HG03354 (cell line): Measurements from ENCODE around the gene ANO10.
A peak's percentile ranks its signal among the peaks of the same experiment; 100 is the strongest.
"Not testable (repeated sequence)": the region's sequence is repeated elsewhere in the genome, so short reads cannot be mapped to it uniquely, and the experiment has no call there.

ENCODE experiments used
- ATAC-seq: cut with Tn5 transposase; IDR thresholded peaks from one replicate; pipeline ENCODE4 v1.9.1; 2021; ENCODE audit warnings: mild to moderate bottlenecking; ENCODE audit not compliant: unreplicated experiment, poor library complexity, severe bottlenecking

The ANO10 gene

DNA sequence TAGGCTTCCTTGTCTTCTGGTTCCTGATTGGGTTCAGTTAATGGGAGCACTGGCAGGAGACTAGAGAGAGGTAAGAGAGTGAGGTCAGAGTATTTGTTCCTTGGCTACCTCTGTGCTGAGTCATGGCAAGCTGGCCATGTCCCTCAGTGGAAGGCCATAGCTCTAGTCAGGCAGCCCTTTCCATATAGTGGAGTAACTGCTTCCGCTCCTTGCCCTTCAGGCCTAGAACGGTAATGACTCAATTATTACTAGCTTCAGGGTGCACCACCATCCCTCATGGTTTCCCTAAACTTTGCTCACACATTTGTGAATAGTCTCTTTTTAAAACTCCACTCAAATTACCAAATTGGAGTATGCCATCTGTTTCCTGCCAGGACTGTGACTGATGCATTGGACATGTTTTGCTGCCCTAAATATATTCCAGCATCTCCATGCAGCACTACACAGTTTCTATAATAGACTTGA, 10.5 kb upstream of the ANO10 start:
- no peak for ATAC-seq

DNA sequence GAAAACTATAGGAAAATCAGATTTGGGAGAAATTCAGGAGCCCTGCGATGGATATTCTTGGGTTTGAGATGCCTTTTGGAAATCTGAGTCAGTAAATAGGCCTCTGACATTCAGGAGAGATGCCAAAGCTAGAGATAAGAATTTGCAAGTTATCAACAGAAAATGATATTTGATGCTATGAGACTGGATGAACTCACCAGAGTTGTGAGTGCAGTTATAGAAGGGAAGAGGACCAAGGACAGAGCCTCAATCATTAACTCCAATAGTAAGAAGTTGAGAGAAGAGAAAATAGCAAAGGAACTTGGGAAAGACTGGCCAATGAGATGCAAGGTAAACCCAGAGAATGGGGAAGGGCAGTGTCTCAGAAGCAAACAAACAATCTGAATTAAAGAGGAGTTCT, 7.9 kb upstream of the ANO10 start:
- no peak for ATAC-seq

DNA sequence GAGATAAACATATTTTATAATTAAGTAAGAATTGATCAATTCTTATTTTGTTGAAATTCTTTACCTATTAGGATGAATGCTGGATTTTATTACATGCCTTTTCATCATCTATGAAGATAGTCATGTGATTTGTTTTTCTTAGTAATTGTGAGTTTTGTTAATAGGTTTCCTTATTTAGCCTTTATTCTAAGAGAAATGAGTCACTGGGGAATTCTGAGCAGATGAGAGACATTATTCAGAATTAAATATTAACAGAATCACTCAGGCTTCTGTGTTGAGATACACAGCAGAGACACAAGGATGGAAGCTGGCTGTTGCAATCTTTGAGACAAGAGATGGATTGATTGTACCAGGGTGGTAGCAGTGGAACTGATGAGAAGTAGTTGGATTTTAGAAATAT, 7.4 kb upstream of the ANO10 start:
- peak; percentile 51 for ATAC-seq

DNA sequence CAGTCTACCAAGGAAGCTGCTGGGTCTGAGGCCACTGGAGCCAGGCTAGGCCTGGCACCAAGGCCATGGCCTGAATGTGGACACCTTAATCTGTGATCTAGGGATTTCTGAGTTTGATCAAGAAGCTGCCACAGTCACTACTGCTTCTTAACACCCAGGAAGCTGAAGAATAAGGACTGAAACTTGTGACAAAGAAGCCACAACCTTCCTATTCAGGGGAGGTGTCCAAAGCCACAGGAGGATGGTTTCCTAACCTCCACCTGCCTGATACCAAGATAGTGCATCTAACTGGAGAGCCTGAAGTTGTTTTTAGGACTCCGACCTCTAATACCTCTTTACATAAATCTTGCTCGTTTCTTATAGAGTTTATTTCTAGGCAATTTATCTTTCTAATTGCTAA, 5.5 kb upstream of the ANO10 start:
- no peak for ATAC-seq

DNA sequence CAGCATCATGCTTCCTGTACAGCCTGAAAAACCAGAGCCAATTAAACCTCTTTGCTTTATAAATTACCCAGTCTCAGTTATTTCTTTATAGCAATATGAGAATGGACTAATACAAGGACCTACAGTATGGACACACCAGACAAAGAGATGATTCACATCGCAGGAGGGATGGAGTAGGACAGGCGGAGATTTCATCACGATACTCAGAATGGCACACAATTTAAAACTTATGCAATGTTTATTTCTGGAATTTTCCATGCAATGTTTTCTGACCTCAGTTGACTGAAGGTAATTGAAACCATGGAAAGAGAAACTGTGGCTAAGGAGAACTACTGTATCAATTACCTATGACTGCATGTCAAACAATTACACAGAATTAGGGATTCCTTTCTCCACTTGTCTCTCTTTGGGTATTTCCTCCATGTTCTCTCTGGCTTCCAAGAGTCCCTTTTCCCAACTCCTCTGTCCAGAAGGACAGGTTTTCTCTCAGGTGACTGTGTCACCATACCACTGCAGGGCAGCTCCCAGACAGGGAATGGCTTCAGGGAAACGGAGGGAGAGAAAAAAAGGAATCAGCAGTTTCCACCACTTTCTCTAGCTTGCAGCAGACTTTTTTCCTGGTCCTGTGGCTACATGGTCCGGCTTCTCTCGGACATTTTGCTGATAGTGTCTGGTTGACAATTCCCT, 3.0 kb upstream of the ANO10 start:
- no peak for ATAC-seq

DNA sequence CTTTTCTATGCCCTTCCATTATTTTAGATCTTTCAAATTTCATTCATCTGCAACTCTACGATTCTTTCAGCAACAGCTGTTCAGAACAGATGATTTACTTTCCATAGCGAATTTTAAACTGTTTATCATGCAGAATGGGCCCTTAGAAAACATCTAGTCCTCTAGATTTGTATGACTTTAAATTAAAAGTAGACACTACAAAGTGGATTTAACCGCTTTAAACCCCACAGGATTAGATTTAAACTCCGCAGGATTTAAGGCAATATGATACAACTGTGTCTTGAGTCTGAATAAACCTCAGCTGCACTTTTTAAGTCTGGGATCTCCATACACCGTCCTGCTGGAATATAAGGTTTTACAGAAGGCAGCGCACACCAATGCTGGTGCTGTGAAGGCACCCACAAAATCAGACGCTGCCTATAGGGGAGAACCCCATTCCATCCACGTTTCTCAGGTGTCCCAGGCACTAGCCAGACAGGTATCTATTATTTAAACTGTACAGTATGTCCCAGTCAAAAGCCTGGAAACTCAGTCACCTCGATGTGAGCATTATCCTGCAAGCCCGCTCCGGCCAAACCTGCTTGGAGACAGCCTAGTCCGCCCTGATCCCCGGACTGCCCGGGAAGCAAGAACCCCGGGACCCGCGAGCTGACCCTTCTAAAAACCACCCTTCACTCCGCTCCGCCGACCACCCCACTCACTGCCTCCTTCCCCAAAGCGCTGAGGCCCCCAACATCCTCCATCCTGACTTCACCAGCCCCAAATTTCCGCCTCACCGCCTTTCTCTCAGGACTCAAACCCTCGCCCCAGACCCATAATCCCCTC, 768 bp downstream of the ANO10 start:
- ATAC-seq, result no peak

DNA sequence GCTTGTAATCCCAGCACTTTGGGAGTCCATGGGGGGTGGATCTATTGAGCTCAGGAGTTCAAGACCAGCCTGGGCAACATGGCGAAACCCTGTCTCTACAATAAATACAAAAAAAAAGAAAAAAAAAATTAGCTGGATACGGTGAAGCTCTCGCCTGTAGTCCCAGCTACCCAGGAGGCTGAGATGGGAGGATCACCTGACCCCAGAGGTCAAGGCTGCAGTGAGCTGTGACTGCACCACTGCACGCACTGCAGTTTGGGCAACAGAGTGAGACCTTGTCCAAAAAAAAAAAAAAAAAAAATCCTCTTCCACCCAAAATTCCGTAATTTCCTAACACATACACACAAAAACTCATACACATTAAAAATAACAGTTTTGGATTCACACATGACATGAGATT, 2.2 kb downstream of the ANO10 start:
- no peak for ATAC-seq

DNA sequence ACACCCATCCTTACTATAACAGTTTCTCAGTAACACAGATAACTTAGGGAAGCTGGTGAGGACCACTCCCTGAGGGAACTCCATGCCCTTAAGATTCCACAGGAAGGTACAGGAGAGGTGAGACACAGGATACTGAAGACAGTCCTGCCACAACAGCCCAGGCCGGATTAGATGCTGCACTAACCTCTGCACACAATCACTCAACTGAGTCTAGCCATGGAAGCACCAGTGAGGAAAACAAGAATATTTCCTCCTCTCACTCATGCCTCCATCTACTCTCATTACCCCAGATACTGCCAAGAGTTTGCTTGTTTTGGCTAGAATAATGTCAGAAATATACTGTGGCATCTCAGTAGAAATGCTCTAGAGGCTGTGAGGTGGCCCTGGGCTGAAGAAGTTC, 3.7 kb downstream of the ANO10 start:
- no peak for ATAC-seq

DNA sequence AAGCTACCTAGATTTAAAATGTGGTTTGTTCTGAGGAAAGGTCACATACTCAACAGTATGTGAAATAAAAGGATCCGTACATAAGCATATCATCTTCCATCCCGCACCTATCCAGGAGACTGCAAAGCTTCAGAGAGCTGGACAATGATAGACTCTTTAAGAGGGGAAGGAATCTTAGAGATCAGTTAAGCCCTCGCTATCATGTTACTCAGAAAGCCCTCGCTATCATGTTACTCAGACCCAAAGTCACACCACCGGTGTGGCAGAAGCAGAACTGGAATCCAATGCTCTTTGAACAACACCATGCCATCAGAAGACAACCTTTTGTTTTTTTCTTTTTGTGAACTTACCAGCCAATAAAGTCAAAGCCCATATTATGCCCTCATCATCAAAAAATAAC, 5.8 kb downstream of the ANO10 start:
- no peak for ATAC-seq

DNA sequence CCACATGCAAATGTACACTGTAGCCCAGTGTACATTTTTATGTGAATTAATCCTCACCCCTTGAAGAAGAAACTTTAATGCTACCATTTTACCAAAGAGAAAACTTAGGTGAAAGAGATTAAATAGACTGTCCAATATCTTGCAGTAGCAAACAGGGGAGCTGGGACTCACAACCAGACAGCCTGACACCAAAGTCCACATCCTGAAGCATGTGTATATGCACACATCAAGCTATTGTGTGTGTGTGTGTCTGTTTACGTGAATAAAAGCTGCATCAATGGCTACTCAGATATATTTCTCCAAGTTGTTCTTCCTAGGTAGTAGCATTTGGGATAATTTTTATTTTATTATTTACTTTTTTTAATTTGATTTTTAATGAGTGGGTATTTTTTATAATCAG, 6.7 kb downstream of the ANO10 start:
- ATAC-seq, result no peak

DNA sequence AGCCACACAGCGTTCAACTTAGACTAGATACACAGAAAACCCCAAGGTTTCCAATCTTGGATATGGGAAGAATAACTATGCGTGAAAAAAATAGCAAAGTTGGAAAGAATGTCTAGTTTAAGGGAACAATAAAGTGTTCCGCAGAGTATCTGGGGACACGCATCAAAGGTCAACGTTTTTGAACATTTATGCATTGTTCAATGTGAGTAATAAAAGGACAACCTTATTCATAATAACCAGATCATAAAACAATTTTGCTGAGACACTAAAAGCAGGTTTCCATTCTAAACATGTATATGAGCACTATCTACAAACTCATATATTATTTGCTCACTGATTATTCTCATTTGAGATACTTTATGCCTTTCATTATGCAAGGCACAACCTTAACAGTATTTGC, 7.8 kb downstream of the ANO10 start:
- ATAC-seq, result no peak

DNA sequence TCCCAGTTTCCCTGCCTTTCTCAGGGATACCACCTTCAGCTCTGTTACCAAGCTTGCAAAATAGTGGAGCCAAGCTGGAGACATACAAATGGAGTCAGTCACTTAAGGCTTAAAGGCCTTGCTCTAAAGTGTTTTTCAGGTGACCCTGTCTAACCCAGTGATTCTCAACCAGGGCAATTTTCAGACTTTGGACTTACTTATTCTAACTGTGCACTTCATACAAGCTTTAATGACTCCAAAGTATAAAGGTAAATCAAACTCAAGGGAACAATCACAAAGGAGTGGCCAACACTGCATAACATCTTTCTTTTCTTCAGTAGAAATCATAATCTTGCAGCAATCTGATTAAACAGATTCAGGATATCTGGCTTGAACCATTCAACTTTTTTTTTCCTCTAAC, 9.4 kb downstream of the ANO10 start:
- no peak for ATAC-seq

DNA sequence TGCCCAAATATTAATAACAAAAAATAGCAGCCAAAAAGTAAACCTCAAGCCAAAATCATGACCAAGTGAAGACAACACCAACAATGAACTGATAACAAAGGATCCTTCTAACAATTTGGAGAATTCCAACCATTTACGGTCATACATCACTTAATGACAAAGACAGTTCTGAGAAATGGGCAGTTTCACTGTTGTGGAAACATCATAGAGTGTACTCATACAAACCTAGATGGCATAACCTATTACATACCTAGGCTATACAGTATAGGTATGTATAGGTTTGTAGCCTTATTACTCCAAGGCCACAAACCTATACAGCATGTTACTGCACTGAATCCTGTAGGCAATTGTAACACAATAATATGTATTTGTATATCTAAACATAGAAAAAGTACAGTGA, 12.4 kb downstream of the ANO10 start:
- no peak for ATAC-seq

DNA sequence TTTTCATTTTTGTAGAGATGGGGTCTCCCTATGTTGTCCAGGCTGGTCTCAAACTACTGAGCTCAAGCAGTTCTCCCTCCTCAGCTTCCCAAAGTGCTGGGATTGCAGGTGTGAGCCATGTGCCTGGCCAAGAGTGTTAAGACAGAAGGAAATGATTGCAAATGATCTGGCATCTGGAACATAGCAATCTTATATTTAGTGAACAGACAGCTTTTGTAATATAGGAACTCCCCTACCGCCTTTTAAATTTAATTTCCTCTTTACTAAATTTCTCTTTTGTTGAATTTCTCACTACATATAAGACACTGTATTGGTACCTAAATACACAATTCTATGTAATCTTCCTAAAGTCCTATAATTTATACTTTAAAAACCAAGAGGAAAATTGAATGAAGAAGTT, 13.1 kb downstream of the ANO10 start:
- ATAC-seq, result no peak

DNA sequence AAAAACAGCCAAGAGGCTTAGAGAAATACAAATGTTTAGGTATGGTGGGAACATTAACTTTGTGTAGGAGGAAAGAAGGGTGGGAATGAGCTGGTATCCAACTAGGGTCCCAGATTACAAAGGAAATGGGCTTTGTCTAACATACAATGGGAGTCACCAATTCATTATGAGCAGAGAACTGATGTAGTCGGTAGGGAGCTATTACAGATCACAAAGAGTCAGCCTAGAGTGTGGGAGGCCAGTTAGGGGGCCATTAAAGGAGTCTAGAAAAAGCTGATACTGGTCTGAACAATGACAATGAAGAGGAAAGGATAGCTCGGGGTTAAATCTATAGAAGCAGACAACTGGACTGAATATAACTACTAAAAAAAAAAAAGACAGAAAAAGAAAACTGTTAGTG, 15.5 kb downstream of the ANO10 start:
- ATAC-seq, result no peak

DNA sequence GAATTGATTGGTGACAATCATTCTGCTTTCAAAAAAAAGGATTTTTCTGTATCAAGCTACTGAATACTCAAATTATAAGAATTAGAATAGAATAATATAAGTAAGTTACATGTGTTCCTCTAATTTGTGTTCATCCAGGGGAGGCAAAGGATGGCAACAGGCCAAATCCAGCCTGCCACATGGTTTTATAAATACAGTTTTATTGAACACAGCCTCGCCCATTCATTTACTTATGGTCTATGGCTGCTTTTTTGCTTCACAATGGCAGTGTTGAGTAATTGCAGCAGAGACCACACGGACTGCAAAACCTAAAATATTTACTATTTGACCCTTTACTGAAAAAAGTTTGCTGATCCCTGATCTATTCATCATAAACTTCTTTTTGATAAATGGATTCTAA, 21.9 kb downstream of the ANO10 start:
- ATAC-seq, result not testable (repeated sequence)

DNA sequence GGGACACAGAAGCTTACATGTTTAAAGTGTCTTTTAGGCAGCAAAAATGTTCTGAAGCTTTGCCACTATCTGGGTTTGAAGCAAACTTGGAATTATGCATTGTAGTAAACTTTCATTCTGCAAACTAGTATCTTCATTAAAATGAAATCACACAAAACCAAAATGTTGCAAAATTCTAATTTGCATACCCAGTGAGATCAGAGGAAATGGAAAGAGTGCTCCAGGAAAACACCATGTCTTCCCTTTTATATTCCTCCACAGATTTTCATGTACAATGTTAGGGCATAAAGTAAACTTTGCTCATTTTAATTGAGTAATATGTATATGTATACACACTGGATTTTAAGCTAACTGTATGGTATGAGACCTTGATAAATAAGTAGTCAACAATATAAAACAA, 23.9 kb downstream of the ANO10 start:
- ATAC-seq, result no peak

DNA sequence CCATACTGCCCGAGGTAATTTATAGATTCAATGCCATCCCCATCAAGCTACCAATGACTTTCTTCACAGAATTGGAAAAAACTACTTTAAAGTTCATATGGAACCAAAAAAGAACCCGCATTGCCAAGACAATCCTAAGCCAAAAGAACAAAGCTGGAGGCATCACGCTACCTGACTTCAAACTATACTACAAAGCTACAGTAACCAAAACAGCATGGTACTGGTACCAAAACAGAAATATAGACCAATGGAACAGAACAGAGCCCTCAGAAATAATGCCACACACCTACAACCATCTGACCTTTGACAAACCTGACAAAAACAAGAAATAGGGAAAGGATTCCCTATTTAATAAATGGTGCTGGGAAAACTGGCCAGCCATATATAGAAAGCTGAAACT, 25.6 kb downstream of the ANO10 start:
- not testable (repeated sequence) for ATAC-seq

DNA sequence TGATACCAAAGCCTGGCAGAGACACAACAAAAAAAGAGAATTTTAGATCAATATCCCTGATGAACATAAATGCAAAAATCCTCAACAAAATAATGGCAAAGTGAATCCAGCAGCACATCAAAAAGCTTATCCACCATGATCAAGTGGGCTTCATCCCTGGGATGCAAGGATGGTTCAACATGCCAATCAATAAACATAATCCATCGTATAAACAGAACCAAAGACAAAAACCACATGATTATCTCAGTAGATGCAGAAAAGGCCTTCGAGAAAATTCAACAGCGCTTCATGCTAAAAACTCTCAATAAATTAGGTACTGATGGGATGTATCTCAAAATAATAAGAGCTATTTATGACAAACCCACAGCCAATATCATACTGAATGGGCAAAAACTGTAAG, 26.5 kb downstream of the ANO10 start:
- ATAC-seq, result not testable (repeated sequence)

DNA sequence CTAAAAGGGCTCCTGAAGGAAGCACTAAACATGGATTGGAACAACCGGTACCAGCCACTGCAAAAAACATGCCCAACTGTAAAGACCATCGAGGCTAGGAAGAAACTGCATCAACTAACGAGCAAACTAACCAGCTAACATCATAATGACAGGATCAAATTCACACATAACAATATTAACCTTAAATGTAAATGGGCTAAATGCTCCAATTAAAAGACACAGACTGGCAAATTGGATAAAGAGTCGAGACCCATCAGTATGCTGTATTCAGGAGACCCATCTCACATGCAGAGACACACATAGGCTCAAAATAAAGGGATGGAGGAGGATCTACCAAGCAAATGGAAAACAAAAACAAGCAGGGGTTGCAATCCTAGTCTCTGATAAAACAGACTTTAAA, 28.2 kb downstream of the ANO10 start:
- not testable (repeated sequence) for ATAC-seq

DNA sequence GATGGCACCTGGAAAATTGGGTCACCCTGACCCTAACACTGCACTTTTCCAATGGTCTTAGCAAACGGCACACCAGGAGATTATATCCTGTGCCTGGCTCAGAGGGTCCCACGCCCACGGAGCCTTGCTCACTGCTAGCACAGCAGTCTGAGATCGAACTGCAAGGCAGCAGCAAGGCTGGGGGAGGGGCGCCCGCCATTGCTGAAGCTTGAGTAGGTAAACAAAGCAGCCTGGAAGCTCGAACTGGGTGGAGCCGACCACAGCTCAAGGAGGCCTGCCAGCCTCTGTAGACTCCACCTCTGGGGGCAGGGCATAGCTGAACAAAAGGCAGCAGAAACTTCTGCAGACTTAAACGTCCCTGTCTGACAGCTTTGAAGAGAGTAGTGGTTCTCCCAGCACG, 29.9 kb downstream of the ANO10 start:
- ATAC-seq, result not testable (repeated sequence)
